HepG2 (cell line): ENCODE data around the gene RNASE8. TPM values are rescaled to one million over a fixed set of nuclear protein-coding genes. Genes with fewer than 3 reads are reported as not detected.

Experiments used
- ATF2 ChIP-seq: sonication (generic); formaldehyde crosslinking; IDR thresholded peaks from 2 replicates; pipeline ENCODE4 v1.4.0; 2020; ENCODE audit warnings: missing genetic modification reagents
- BHLHE40 ChIP-seq: IDR thresholded peaks from 2 replicates; pipeline ENCODE4 v1.6.1; 2011; ENCODE audit warnings: low read length, improper control_type of control experiment
- BRCA1 ChIP-seq: sonication (generic); formaldehyde crosslinking; IDR thresholded peaks from 2 replicates; pipeline ENCODE4 v1.4.0; 2020; ENCODE audit warnings: missing genetic modification reagents
- DNMT3B ChIP-seq: conservative IDR thresholded peaks from 2 replicates; pipeline ENCODE4 v1.6.1; 2016; ENCODE audit warnings: missing biosample characterization, control low read depth
- ETV5 ChIP-seq: IDR thresholded peaks from 2 replicates; pipeline ENCODE4 v1.6.1; 2018; ENCODE audit warnings: missing biosample characterization, missing genetic modification reagents, inconsistent platforms, borderline replicate concordance
- FOSL2 ChIP-seq: sonication (generic); formaldehyde crosslinking; IDR thresholded peaks from 2 replicates; pipeline ENCODE4 v1.4.0; 2020; ENCODE audit warnings: missing genetic modification reagents
- HNRNPK ChIP-seq: fragments of 200-400 bp; formaldehyde crosslinking; IDR thresholded peaks from 2 replicates; pipeline ENCODE4 v1.6.1; 2018; ENCODE audit warnings: low read length, low read depth, moderate library complexity, mild to moderate bottlenecking; ENCODE audit not compliant: poor library complexity, severe bottlenecking
- NFYC ChIP-seq: IDR thresholded peaks from 2 replicates; pipeline ENCODE4 v1.6.1; 2016; ENCODE audit warnings: missing genetic modification reagents, missing compliant biosample characterization
- SMYD3 ChIP-seq: sonication (generic); formaldehyde crosslinking; IDR thresholded peaks from 2 replicates; pipeline ENCODE4 v1.8.1; 2023; ENCODE audit warnings: mild to moderate bottlenecking, missing genetic modification reagents
- SP2 ChIP-seq: sonication (generic); formaldehyde crosslinking; IDR thresholded peaks from 2 replicates; pipeline ENCODE4 v1.5.1; 2020; ENCODE audit warnings: mild to moderate bottlenecking, missing genetic modification reagents
- ZNF160 ChIP-seq: sonication (generic); formaldehyde crosslinking; IDR thresholded peaks from 2 replicates; pipeline ENCODE4 v1.8.0; 2022; ENCODE audit warnings: mild to moderate bottlenecking, inconsistent platforms, missing genetic modification reagents
- ZNF550 ChIP-seq: sonication (generic); formaldehyde crosslinking; IDR thresholded peaks from 2 replicates; pipeline ENCODE4 v1.4.0; 2020; ENCODE audit warnings: mild to moderate bottlenecking, missing genetic modification reagents, borderline replicate concordance
- ZNF780A ChIP-seq: sonication (generic); formaldehyde crosslinking; IDR thresholded peaks from 2 replicates; pipeline ENCODE4 v1.8.0; 2022; ENCODE audit warnings: mild to moderate bottlenecking, missing genetic modification reagents, moderate library complexity
- ZNF891 ChIP-seq: sonication (generic); formaldehyde crosslinking; IDR thresholded peaks from 2 replicates; pipeline ENCODE4 v1.5.0; 2020; ENCODE audit warnings: mild to moderate bottlenecking, missing genetic modification reagents
- polyA plus RNA-seq, 8 experiments: library from polyadenylated mRNA; depleted of rRNA in 3 of 8; stranded (reverse) in 7 of 8; unstranded in 1 of 8; fragments of >200 nt; fragmentation: Illumina TruSeq in 4 of 8; extraction: Trizol in 4 of 8; gene quantifications; 2 replicates each; pipeline versions ENCODE4 v1.2.1 to v1.2.3, GENCODE V29; 2011 to 2016; ENCODE audit warnings: low read depth in 4 of 8, missing spikeins in 1 of 8, mixed read lengths in 1 of 8; ENCODE audit not compliant: insufficient read depth in 1 of 8
- total RNA-seq, 5 experiments: library from RNA; depleted of rRNA; stranded (reverse); fragments of >200 nt; fragmentation: Illumina TruSeq; extraction: Trizol; gene quantifications; 2 replicates each; pipeline ENCODE4 v1.2.3, GENCODE V29; 2016; ENCODE audit warnings: low read depth in 1 of 5
- TF ChIP-seq, protein P1 (sequence below): IDR thresholded peaks from 2 replicates; pipeline ENCODE4 v1.6.1; 2016; ENCODE audit warnings: mild to moderate bottlenecking
- TF ChIP-seq, protein P2 (sequence below): sonication (generic); formaldehyde crosslinking; IDR thresholded peaks from 2 replicates; pipeline ENCODE4 v1.8.0; 2022; ENCODE audit warnings: missing genetic modification reagents, low read depth, mild to moderate bottlenecking, borderline replicate concordance
- TF ChIP-seq, protein P3 (sequence below): sonication (generic); formaldehyde crosslinking; IDR thresholded peaks from 2 replicates; pipeline ENCODE4 v1.8.1; 2023; ENCODE audit warnings: missing genetic modification reagents, mild to moderate bottlenecking, borderline replicate concordance
- TF ChIP-seq, protein P4 (sequence below): IDR thresholded peaks from 2 replicates; pipeline ENCODE4 v1.6.1; 2016; ENCODE audit warnings: low read depth

The RNASE8 gene
- total and polyA plus RNA-seq, 2 of the 13 experiments (the other 11 are each of a cell fraction or from before 2014, with no cell fraction given): not detected

- TF ChIP-seq, protein P1, sequence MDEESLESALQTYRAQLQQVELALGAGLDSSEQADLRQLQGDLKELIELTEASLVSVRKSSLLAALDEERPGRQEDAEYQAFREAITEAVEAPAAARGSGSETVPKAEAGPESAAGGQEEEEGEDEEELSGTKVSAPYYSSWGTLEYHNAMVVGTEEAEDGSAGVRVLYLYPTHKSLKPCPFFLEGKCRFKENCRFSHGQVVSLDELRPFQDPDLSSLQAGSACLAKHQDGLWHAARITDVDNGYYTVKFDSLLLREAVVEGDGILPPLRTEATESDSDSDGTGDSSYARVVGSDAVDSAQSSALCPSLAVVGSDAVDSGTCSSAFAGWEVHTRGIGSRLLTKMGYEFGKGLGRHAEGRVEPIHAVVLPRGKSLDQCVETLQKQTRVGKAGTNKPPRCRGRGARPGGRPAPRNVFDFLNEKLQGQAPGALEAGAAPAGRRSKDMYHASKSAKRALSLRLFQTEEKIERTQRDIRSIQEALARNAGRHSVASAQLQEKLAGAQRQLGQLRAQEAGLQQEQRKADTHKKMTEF (CRISPR knock-in tag): peak; percentile 98
- peak; percentile 98; the same call in 1 of the 2 replicates for TF ChIP-seq ZNF891 (CRISPR knock-in tag)
- TF ChIP-seq FOSL2: peak; percentile 97
- peak; percentile 57; the same call in 1 of the 2 replicates for TF ChIP-seq ETV5 (CRISPR knock-in tag)
- TF ChIP-seq ZNF550: no peak
- peak; percentile 99 for TF ChIP-seq SMYD3
- TF ChIP-seq BRCA1 (CRISPR knock-in tag): no peak
- TF ChIP-seq ATF2: peak; percentile 87
- TF ChIP-seq, protein P2, sequence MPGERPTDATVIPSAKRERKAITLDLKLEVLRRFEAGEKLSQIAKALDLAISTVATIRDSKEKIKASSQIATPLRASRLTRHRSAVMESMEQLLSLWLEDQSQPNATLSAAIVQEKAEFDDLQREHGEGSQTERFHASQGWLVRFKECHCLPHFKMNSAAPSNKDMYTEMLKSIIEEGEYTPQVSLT (CRISPR knock-in tag): peak; percentile 53; the same call in 1 of the 2 replicates
- TF ChIP-seq, protein P3, sequence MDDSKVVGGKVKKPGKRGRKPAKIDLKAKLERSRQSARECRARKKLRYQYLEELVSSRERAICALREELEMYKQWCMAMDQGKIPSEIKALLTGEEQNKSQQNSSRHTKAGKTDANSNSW (CRISPR knock-in tag): peak; percentile 99
- peak; percentile 44 for TF ChIP-seq HNRNPK
- TF ChIP-seq, protein P4, sequence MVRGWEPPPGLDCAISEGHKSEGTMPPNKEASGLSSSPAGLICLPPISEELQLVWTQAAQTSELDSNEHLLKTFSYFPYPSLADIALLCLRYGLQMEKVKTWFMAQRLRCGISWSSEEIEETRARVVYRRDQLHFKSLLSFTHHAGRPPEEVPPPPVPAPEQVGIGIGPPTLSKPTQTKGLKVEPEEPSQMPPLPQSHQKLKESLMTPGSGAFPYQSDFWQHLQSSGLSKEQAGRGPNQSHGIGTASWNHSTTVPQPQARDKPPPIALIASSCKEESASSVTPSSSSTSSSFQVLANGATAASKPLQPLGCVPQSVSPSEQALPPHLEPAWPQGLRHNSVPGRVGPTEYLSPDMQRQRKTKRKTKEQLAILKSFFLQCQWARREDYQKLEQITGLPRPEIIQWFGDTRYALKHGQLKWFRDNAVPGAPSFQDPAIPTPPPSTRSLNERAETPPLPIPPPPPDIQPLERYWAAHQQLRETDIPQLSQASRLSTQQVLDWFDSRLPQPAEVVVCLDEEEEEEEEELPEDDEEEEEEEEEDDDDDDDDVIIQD (CRISPR knock-in tag): peak; percentile 90
- TF ChIP-seq SP2 (CRISPR knock-in tag): no peak
- TF ChIP-seq DNMT3B (CRISPR knock-in tag): peak; percentile 92
- peak; percentile 97; the same call in 1 of the 2 replicates for TF ChIP-seq ZNF780A (CRISPR knock-in tag)
- TF ChIP-seq ZNF160 (CRISPR knock-in tag): peak; percentile 96
- TF ChIP-seq BHLHE40: peak; percentile 96
- peak; percentile 63; the same call in 1 of the 2 replicates for TF ChIP-seq NFYC (CRISPR knock-in tag)
Observed at GRCh38 chr14:21103710-21104447, 46.3 kb downstream of the RNASE8 start (continued).
